Neural cell (in vitro differentiated cells): ENCODE measurements around the gene ENHO. TPM values are rescaled to one million over a fixed set of nuclear protein-coding genes. Genes with fewer than 3 reads are reported as not detected.

Experiments
- H2AFZ ChIP-seq: fragments of 200-600, 300-800 bp; sonication (generic), shearing (Covaris generic); 2 replicates; pipeline ENCODE4 v1.6.0; 2014; ENCODE audit warnings: low read depth, mild to moderate bottlenecking, antibody characterized with exemption, low read length, moderate library complexity
- H3F3A ChIP-seq: fragments of 200-600 bp; shearing (Covaris generic); 2 replicates; pipeline ENCODE4 v1.6.1; 2016; ENCODE audit warnings: mild to moderate bottlenecking, moderate library complexity, mixed read lengths, antibody characterized with exemption, low read length; ENCODE audit not compliant: insufficient read depth, poor library complexity, severe bottlenecking
- H3K27ac ChIP-seq: fragments of 200-600, 300-800 bp; sonication (generic), shearing (Covaris generic); 2 replicates; pipeline ENCODE4 v1.5.1; 2014; ENCODE audit warnings: mild to moderate bottlenecking, low read length, moderate library complexity
- H3K27me3 ChIP-seq: fragments of 300-800, 200-600 bp; sonication (generic), shearing (Covaris generic); 2 replicates; pipeline ENCODE4 v1.6.0; 2014; ENCODE audit warnings: mild to moderate bottlenecking, low read depth, low read length, moderate library complexity; ENCODE audit not compliant: insufficient read depth
- H3K36me3 ChIP-seq: fragments of 300-800, 200-600 bp; sonication (generic), shearing (Covaris generic); 2 replicates; pipeline ENCODE4 v1.5.1; 2014; ENCODE audit warnings: mild to moderate bottlenecking, antibody characterized with exemption, low read length, moderate library complexity; ENCODE audit not compliant: insufficient read depth
- H3K4me2 ChIP-seq: fragments of 300-800, 200-600 bp; sonication (generic), shearing (Covaris generic); 2 replicates; pipeline ENCODE4 v1.6.0; 2014; ENCODE audit warnings: mild to moderate bottlenecking, low read length
- H3K4me3 ChIP-seq: fragments of 300-800, 200-600 bp; sonication (generic), shearing (Covaris generic); 2 replicates; pipeline ENCODE4 v1.5.1; 2014; ENCODE audit warnings: mild to moderate bottlenecking, low read length, moderate library complexity
- H3K79me2 ChIP-seq: fragments of 200-600 bp; shearing (Covaris generic); replicated peaks from 2 replicates; pipeline ENCODE4 v1.6.0; 2014; ENCODE audit warnings: mild to moderate bottlenecking, low read length, moderate library complexity; ENCODE audit not compliant: insufficient read depth
- H3K9ac ChIP-seq: fragments of 300-800, 200-600 bp; sonication (generic), shearing (Covaris generic); 2 replicates; pipeline ENCODE4 v1.6.1; 2016; ENCODE audit warnings: mild to moderate bottlenecking, low read length, mixed read lengths
- H3K9me2 ChIP-seq: fragments of 200-600 bp; shearing (Covaris generic); 2 replicates; pipeline ENCODE4 v1.6.1; 2016; ENCODE audit warnings: mild to moderate bottlenecking, low read length, mixed read lengths; ENCODE audit not compliant: insufficient read depth
- H3K9me3 ChIP-seq: fragments of 200-600, 300-800 bp; sonication (generic), shearing (Covaris generic); 2 replicates; pipeline ENCODE4 v1.6.1; 2016; ENCODE audit warnings: mild to moderate bottlenecking, mixed run types, low read length, moderate library complexity, mixed read lengths
- H4K20me1 ChIP-seq: fragments of 200-600 bp; shearing (Covaris generic); 2 replicates; pipeline ENCODE4 v1.6.1; 2016; ENCODE audit warnings: mild to moderate bottlenecking, mixed run types; ENCODE audit not compliant: insufficient read depth
- EP300 ChIP-seq: fragments of 450-650 bp; conservative IDR thresholded peaks from 2 replicates; pipeline ENCODE4 v1.6.1; 2014; ENCODE audit warnings: antibody characterized with exemption, mild to moderate bottlenecking, moderate library complexity; ENCODE audit not compliant: poor library complexity, severe bottlenecking
- EZH2 ChIP-seq: fragments of 200-600, 300-800 bp; shearing (Covaris generic), sonication (generic); IDR thresholded peaks from 2 replicates; pipeline ENCODE4 v1.6.1; 2014; ENCODE audit warnings: antibody characterized with exemption, low read length, borderline replicate concordance, mild to moderate bottlenecking; ENCODE audit not compliant: insufficient read depth, poor library complexity, severe bottlenecking
- MXI1 ChIP-seq: fragments of 450-650 bp; conservative IDR thresholded peaks from 2 replicates; pipeline ENCODE4 v1.6.1; 2014; ENCODE audit warnings: antibody characterized with exemption, mild to moderate bottlenecking; ENCODE audit not compliant: poor library complexity, severe bottlenecking
- POLR2AphosphoS5 ChIP-seq: IDR thresholded peaks from 2 replicates; pipeline ENCODE4 v1.6.1; 2012
- RAD21 ChIP-seq: fragments of 450-650 bp; conservative IDR thresholded peaks from 2 replicates; pipeline ENCODE4 v1.6.1; 2014; ENCODE audit warnings: antibody characterized with exemption, mild to moderate bottlenecking, moderate library complexity
- SMC3 ChIP-seq: fragments of 450-650 bp; conservative IDR thresholded peaks from 2 replicates; pipeline ENCODE4 v1.6.1; 2014; ENCODE audit warnings: antibody characterized with exemption, mild to moderate bottlenecking, moderate library complexity; ENCODE audit not compliant: poor library complexity
- TAF1 ChIP-seq: IDR thresholded peaks from 2 replicates; pipeline ENCODE4 v1.6.1; 2012; ENCODE audit warnings: low read depth
- polyA plus RNA-seq: library from polyadenylated mRNA; depleted of rRNA; stranded (reverse); fragments of >200 nt; gene quantifications from 2 replicates; pipeline ENCODE4 v1.2.3, GENCODE V29; 2014
- TF ChIP-seq, protein P1 (sequence below): fragments of 450-650 bp; IDR thresholded peaks from 2 replicates; pipeline ENCODE4 v1.5.1; 2014; ENCODE audit warnings: antibody characterized with exemption, mild to moderate bottlenecking, moderate library complexity; ENCODE audit not compliant: poor library complexity, severe bottlenecking
- TF ChIP-seq, protein P2 (sequence below): IDR thresholded peaks from 2 replicates; pipeline ENCODE4 v1.6.1; 2012; ENCODE audit warnings: borderline replicate concordance

The ENHO gene
- polyA plus RNA-seq, 1 donor from 2014 or later, result 172 TPM

DNA sequence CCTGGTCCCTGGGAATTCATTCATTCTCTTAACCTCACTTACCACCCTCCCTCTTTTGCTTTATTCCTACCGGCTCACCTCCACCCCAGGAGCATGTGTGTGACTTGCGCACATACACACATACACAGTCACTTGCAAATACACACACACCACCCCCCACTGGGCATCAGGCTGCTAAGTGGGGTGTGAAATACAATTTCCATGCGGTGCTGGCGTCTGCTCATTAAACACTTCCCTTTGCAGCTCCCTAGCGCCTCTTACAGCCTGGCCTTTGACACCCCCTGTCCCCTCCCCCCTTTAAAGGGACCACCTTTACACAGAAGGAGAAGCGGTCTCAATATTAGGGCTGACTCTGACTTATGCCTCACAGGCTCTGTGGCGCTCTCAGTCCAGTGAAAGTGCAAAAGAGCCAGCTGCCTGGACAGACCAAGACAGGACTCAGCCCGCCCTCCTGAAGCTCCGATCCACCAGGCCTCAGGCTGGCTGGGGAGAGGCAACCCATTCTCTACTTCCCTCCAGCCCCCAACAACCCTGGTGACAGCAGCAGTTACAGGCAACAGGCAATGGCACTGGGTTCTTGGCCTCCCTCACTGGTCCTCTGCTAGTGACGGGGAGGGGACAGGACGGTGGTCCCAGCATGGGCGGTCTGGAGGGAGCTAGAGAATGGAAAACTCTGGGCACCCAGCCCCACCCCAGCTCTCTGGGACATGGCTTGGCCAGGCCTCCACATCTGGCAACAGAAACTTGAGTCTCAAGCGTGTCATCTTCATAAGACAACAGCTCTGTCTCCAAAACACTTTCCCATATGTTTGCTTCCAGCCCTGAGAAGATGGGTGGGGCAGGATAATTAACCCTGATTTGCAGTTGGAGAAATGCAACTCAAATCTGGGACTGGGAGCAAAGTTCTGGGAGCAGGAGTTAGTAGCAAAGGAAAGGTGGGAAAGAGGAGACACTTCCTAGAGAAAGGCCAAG, 12.0 kb downstream of the ENHO start:
- Histone ChIP-seq H3K9me2 (no peaks in the 10 kb centered on the region), H3K9ac (peak overlapping the region; percentile 22), H3K27me3 (no peaks in the 10 kb centered on the region), H3K4me2 (no peak overlapping the region), H3K36me3 (no peaks in the 10 kb centered on the region), H3K27ac (no peak overlapping the region), H3F3A (no peaks in the 10 kb centered on the region), H3K9me3 (no peaks in the 10 kb centered on the region), H3K4me3 (no peak overlapping the region), H3K79me2 (no peaks in the 10 kb centered on the region), H2AFZ (no peak overlapping the region), H4K20me1 (no peaks in the 10 kb centered on the region)
- peak; percentile 16 for TF ChIP-seq EP300
- TF ChIP-seq, protein P1, sequence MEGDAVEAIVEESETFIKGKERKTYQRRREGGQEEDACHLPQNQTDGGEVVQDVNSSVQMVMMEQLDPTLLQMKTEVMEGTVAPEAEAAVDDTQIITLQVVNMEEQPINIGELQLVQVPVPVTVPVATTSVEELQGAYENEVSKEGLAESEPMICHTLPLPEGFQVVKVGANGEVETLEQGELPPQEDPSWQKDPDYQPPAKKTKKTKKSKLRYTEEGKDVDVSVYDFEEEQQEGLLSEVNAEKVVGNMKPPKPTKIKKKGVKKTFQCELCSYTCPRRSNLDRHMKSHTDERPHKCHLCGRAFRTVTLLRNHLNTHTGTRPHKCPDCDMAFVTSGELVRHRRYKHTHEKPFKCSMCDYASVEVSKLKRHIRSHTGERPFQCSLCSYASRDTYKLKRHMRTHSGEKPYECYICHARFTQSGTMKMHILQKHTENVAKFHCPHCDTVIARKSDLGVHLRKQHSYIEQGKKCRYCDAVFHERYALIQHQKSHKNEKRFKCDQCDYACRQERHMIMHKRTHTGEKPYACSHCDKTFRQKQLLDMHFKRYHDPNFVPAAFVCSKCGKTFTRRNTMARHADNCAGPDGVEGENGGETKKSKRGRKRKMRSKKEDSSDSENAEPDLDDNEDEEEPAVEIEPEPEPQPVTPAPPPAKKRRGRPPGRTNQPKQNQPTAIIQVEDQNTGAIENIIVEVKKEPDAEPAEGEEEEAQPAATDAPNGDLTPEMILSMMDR, result peak; percentile 46
- TF ChIP-seq EZH2, result no peak
- peak; percentile 51 for TF ChIP-seq POLR2AphosphoS5
- TF ChIP-seq SMC3, result no peak
- TF ChIP-seq TAF1, result no peak

DNA sequence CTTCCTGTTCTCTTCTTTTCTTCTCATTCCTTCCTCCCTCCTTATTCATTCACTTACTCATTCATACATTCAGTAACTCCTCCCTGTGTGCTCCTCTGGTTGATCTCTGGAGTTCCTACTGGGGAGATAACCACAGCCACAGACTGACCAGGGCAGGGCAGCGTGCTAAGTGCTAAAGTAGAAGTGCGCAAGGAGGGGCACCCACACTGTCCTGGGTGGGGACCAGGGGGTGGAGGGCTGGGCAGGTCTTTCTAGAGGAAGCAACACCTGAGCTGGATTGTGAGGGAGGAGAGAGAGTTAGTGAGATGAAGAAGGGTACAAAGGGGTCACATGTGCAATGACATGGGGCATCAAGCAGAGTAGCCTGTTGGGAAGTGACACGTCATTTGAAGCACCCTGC, 13.8 kb downstream of the ENHO start:
- H3K4me3 ChIP-seq, result no peak overlapping the region
- H3K9me3 ChIP-seq, result no peaks in the 10 kb centered on the region
- H2AFZ ChIP-seq, result no peak overlapping the region
- no peaks in the 10 kb centered on the region for H4K20me1 ChIP-seq
- no peak overlapping the region for H3K4me2 ChIP-seq
- H3K79me2 ChIP-seq, result no peaks in the 10 kb centered on the region
- TF ChIP-seq RAD21, result no peak
- TF ChIP-seq MXI1, result no peak
- TF ChIP-seq EZH2, result no peak
- no peak for TF ChIP-seq POLR2AphosphoS5
- TF ChIP-seq SMC3, result no peak
- TF ChIP-seq, protein P1, result no peak
- TF ChIP-seq, protein P2, sequence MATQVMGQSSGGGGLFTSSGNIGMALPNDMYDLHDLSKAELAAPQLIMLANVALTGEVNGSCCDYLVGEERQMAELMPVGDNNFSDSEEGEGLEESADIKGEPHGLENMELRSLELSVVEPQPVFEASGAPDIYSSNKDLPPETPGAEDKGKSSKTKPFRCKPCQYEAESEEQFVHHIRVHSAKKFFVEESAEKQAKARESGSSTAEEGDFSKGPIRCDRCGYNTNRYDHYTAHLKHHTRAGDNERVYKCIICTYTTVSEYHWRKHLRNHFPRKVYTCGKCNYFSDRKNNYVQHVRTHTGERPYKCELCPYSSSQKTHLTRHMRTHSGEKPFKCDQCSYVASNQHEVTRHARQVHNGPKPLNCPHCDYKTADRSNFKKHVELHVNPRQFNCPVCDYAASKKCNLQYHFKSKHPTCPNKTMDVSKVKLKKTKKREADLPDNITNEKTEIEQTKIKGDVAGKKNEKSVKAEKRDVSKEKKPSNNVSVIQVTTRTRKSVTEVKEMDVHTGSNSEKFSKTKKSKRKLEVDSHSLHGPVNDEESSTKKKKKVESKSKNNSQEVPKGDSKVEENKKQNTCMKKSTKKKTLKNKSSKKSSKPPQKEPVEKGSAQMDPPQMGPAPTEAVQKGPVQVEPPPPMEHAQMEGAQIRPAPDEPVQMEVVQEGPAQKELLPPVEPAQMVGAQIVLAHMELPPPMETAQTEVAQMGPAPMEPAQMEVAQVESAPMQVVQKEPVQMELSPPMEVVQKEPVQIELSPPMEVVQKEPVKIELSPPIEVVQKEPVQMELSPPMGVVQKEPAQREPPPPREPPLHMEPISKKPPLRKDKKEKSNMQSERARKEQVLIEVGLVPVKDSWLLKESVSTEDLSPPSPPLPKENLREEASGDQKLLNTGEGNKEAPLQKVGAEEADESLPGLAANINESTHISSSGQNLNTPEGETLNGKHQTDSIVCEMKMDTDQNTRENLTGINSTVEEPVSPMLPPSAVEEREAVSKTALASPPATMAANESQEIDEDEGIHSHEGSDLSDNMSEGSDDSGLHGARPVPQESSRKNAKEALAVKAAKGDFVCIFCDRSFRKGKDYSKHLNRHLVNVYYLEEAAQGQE, result no peak
- TF ChIP-seq TAF1, result no peak
- no peak for TF ChIP-seq EP300
- no peaks in the 10 kb centered on the region for H3K36me3 ChIP-seq
- no peaks in the 10 kb centered on the region for H3F3A ChIP-seq
- no peak overlapping the region for H3K27ac ChIP-seq
- no peaks in the 10 kb centered on the region for H3K9me2 ChIP-seq
- H3K9ac ChIP-seq, result no peak overlapping the region
- H3K27me3 ChIP-seq, result no peaks in the 10 kb centered on the region
